GM18505 (cell line): ENCODE data around the gene STK24.
"Not testable (repeated sequence)": the region's sequence is repeated elsewhere in the genome, so short reads cannot be mapped to it uniquely, and the experiment has no call there.

Source experiments
- ATAC-seq: cut with Tn5 transposase; IDR thresholded peaks from one replicate; pipeline ENCODE4 v1.9.1; 2021; ENCODE audit not compliant: unreplicated experiment
- POLR2A ChIP-seq: IDR thresholded peaks from 4 replicates; pipeline ENCODE4 v1.6.1; 2011; ENCODE audit warnings: borderline replicate concordance; ENCODE audit not compliant: insufficient read depth, insufficient read length; ENCODE audit errors: extremely low read depth

STK24 gene

GRCh38 chr13:98576963-98577835 is at the start of gene STK24:
Gene STK24, minus strand, starts transcription at chr13:98577107. Its CDS starts 321 bp downstream, at chr13:98576786.
- ATAC-seq, result peak; percentile 72
- peak; percentile 81 for TF ChIP-seq POLR2A

GRCh38 chr13:98626298-98626935 is 49.5 kb upstream of the STK24 start:
- no peak for TF ChIP-seq POLR2A
- ATAC-seq, result no peak

- not testable (repeated sequence) for ATAC-seq
Measured at GRCh38 chr13:98624589-98624988, 47.7 kb upstream of the STK24 start.

GRCh38 chr13:98622931-98623331 is 46.0 kb upstream of the STK24 start:
- no peak for ATAC-seq
- TF ChIP-seq POLR2A, result no peak

GRCh38 chr13:98619556-98619955 is 42.6 kb upstream of the STK24 start:
- no peak for TF ChIP-seq POLR2A
- ATAC-seq, result no peak

GRCh38 chr13:98615595-98615994 is 38.7 kb upstream of the STK24 start:
- ATAC-seq, result not testable (repeated sequence)

GRCh38 chr13:98613591-98613990 is 36.7 kb upstream of the STK24 start:
- ATAC-seq, result no peak
- no peak for TF ChIP-seq POLR2A

- TF ChIP-seq POLR2A, result no peak
- no peak for ATAC-seq
Measured at GRCh38 chr13:98609756-98610155, 32.8 kb upstream of the STK24 start.

GRCh38 chr13:98606296-98606695 is 29.4 kb upstream of the STK24 start:
- no peak for ATAC-seq
- no peak for TF ChIP-seq POLR2A

GRCh38 chr13:98599502-98600328 is 22.8 kb upstream of the STK24 start:
- no peak for ATAC-seq
- TF ChIP-seq POLR2A, result no peak

GRCh38 chr13:98598043-98598442 is 21.1 kb upstream of the STK24 start:
- no peak for TF ChIP-seq POLR2A
- ATAC-seq, result no peak

GRCh38 chr13:98595134-98595533 is 18.2 kb upstream of the STK24 start:
- ATAC-seq, result no peak
- TF ChIP-seq POLR2A, result no peak

- no peak for ATAC-seq
- no peak for TF ChIP-seq POLR2A
Measured at GRCh38 chr13:98592362-98592732, 15.4 kb upstream of the STK24 start.
